ENCODE measurements around the gene JADE2. TPM values are rescaled to one million over a fixed set of nuclear protein-coding genes. Genes with fewer than 3 reads are reported as not detected.

Gene JADE2
- polyA plus RNA-seq, 1 donor, result 0.94 TPM

DNA sequence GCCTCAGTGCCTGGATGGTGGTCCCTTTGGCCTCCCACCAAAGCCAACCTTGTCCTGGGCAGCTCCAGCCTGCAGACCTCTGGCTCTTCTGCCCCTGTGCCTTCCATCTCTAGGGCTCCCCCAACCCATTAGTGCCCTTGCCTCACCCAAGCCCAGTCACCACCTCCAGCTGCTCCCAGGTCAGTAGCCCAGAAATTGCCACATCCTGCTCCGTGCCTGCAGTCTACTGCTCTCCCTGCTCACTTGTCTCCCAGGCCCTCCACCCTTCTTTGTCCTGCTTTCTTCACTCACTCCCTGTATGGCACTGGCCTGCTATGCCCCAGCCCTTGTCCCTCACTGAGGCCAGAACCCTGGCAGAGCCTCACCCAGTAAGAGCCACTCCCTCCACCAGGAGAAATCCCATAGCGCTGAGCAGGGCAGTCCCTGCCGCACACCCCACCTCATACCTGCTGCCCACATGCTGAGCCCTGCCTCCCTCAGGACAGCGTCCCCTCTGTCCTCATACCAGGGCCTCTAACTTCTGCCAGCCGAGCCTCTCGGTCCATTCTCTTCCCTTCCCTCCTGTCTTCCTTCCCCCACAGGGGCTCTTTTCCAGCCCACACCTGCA is 44.4 kb downstream of the JADE2 start:
- DNase-seq (ENCODE audit: low read depth), result no peak

GRCh38 chr5:134570365-134570758 is 44.9 kb downstream of the JADE2 start:
- DNase-seq (ENCODE audit: low read depth), result no peak

GRCh38 chr5:134570886-134571285 is 45.4 kb downstream of the JADE2 start:
- no peak for DNase-seq (ENCODE audit: low read depth)

- no peak for DNase-seq (ENCODE audit: low read depth)
Measured at GRCh38 chr5:134571693-134572405, 46.4 kb downstream of the JADE2 start.

- no peak for DNase-seq (ENCODE audit: low read depth)
Measured at GRCh38 chr5:134572811-134573210, 47.3 kb downstream of the JADE2 start.

GRCh38 chr5:134574521-134574920 is 49.1 kb downstream of the JADE2 start:
- no peak for DNase-seq (ENCODE audit: low read depth)

DNA sequence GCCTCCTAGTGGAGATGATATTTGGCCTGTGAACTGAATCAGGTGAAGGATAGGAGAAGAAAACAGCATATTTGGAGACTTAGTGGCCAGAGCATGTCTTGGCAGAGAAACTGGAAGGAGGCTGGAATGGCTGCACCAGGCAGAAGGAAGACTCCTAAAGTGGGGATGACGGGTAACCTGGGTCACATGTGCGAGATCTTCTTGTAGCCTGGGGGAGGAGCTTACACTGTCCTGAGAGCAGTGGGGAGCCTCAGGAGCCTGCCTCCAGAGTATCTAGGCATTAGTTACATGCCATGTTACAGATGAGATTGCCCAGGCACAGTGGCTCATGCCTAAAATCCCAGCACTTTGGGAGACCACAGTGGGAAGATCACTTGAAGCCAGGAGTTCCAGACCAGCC is 49.8 kb downstream of the JADE2 start:
- no peak for DNase-seq (ENCODE audit: low read depth)

- DNase-seq (ENCODE audit: low read depth), result no peak
Measured at GRCh38 chr5:134576386-134577021, 51.0 kb downstream of the JADE2 start.

- DNase-seq (ENCODE audit: low read depth), result no peak
Measured at GRCh38 chr5:134577022-134577795, 51.7 kb downstream of the JADE2 start.

GRCh38 chr5:134577796-134578577 is 52.5 kb downstream of the JADE2 start:
- DNase-seq (ENCODE audit: low read depth), result no peak

DNA sequence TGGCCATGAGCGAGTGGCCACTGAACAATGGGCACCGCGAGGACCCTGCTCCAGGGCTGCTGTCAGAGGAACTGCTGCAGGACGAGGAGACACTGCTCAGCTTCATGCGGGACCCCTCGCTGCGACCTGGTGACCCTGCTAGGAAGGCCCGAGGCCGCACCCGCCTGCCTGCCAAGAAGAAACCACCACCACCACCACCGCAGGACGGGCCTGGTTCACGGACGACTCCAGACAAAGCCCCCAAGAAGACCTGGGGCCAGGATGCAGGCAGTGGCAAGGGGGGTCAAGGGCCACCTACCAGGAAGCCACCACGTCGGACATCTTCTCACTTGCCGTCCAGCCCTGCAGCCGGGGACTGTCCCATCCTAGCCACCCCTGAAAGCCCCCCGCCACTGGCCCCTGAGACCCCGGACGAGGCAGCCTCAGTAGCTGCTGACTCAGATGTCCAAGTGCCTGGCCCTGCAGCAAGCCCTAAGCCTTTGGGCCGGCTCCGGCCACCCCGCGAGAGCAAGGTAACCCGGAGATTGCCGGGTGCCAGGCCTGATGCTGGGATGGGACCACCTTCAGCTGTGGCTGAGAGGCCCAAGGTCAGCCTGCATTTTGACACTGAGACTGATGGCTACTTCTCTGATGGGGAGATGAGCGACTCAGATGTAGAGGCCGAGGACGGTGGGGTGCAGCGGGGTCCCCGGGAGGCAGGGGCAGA is 53.3 kb downstream of the JADE2 start:
- DNase-seq (ENCODE audit: low read depth), result no peak

- no peak for DNase-seq (ENCODE audit: low read depth)
Measured at GRCh38 chr5:134579284-134579771, 53.9 kb downstream of the JADE2 start.

DNA sequence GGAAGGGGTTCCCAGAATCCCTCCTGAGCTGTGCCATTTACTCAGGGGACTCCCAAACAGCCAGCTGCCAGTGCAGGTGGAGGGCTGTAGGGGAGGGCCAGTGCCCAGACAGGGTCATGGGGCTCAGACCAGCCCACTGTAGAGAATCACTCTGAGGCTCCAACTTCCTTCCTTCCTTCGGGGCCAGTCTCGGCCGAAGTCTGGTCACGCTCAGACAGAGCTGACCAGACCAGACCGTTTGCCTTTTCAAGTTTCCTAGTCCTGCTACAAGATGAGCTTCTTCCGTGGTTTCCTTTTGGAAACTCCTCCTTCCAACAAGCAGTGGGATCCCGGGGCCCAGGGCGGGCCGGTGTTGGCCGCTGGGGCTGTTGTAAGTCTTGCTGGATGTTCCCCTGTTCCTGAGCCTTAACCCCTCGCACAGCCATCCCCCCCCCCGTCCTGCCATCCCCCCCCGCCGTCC is 54.6 kb downstream of the JADE2 start:
- DNase-seq (ENCODE audit: low read depth), result no peak

- no peak for DNase-seq (ENCODE audit: low read depth)
Measured at GRCh38 chr5:134581241-134581981, 55.9 kb downstream of the JADE2 start.

DNA sequence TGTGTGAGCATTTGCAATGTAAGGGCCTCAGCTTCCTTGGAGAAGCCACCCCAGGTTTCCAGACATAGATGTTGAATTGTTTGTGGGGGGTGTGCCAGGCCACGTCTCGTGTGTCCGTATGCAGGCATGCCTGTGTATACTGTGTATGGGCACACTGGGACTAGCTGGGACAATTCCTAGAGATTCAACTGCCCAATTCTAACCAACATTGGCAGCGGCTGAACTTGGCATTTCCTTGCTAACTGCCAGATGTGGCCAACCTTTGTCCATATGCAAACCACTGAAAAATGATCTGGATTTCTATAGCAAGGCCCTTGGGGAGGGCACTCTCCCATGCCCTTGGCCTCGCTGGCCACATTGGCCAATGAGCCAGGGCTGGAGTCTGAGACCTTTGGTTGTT is 56.8 kb downstream of the JADE2 start:
- DNase-seq (ENCODE audit: low read depth), result no peak

GRCh38 chr5:134582941-134583340 is 57.5 kb downstream of the JADE2 start:
- DNase-seq (ENCODE audit: low read depth), result no peak

DNA sequence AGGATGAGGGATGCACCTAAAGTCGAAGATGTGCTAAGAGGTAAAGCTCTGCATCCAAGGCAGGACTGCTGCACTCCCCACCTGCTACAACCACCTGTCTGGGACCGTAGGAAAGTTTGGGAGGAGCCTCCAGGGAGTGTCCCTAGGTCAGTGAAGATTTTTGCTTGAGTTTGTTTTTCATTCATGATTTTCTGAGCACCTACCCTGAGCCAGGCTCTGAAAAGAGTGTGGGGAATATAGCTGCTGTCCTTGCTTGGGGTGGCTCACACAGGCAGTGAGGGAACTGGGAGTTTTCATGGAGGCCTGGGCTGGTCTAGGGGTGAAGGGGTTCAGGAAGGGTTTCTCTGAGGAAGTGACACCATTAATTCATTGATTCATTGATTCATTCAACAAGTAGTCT is 58.3 kb downstream of the JADE2 start:
- DNase-seq (ENCODE audit: low read depth), result no peak

DNA sequence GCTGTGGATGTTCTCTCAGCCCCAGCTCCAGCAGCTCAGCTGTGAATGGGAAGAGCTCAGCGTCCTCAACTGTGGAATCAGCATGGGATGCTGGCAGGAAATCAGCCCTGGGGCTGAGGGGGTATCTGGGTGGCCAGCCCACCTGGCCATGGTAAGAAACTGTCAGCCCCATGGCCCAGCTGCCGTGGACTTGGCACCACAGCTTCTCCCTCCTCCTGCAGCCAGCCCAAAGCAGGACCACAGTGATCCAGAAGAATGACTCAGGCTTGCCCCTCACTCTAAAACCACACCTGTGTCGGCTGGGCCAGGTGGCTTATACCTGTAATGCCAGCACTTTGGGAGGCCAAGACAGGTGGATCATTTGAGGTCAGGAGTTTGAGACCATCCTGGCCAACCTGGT is 59.2 kb downstream of the JADE2 start:
- no peak for DNase-seq (ENCODE audit: low read depth)

- DNase-seq (ENCODE audit: low read depth), result no peak
Measured at GRCh38 chr5:134585966-134586365, 60.5 kb downstream of the JADE2 start.

All from forelimb muscle (tissue), 1 donor.